ENCODE data around the gene LGI1. TPM values are rescaled to one million over a fixed set of nuclear protein-coding genes. Genes with fewer than 3 reads are reported as not detected.

Gene LGI1
- total and polyA plus RNA-seq, 5 donors from 2014 or later = not detected

DNA sequence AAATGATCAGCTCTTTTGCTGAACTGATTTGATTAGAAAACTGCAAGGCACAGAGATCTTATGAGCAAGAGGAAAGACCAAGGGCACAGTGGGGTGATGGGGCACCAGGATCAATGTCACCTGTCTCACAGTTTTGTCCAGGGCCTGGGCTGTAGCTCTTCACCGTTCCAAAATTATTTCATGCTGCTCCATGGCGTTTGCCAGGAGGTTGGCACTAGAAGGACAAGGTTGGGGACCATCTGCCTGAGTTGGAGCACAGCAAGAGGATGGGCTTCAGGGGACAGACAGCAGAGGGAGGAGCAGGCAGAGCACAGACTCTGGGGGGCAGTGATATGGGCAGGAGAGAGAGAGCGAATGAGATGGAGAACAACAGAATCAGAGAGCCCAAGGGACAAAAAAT, 37.8 kb upstream of the LGI1 start:
- H3K27ac Mint-ChIP-seq = no peak overlapping the region
- DNase-seq (no peak), ATAC-seq (ENCODE audit: low read depth in 2 of 2) (no peak)
- peaks cover 42% of the 10 kb centered on the region for H3K27me3 Mint-ChIP-seq
- Histone ChIP-seq H3K36me3 (ENCODE audit: control insufficient read depth, insufficient read depth, low read length) (no peaks in the 10 kb centered on the region), H3K4me3 (ENCODE audit: low read depth, low read length) (no peak overlapping the region), H3K9me3 (ENCODE audit: control insufficient read depth in 2 of 2, low read length in 2 of 2) (no peaks in the 10 kb centered on the region), H3K27me3 (ENCODE audit: control insufficient read depth, insufficient read depth, low read length) (peaks cover 5% of the 10 kb centered on the region), H3K4me1 (ENCODE audit: control insufficient read depth, insufficient read depth, low read length, poor library complexity, severe bottlenecking) (no peaks in the 10 kb centered on the region), H3K27ac (ENCODE audit: insufficient read depth, low read length, poor library complexity, severe bottlenecking) (no peak overlapping the region)
- peaks cover 0 to 2% (median 0%) of the 10 kb centered on the region in 7 donors for H3K9me3 Mint-ChIP-seq
- no peaks in the 10 kb centered on the region for H3K36me3 Mint-ChIP-seq
- no peak overlapping the region for H3K4me3 Mint-ChIP-seq
- H3K4me1 Mint-ChIP-seq = no peaks in the 10 kb centered on the region

DNA sequence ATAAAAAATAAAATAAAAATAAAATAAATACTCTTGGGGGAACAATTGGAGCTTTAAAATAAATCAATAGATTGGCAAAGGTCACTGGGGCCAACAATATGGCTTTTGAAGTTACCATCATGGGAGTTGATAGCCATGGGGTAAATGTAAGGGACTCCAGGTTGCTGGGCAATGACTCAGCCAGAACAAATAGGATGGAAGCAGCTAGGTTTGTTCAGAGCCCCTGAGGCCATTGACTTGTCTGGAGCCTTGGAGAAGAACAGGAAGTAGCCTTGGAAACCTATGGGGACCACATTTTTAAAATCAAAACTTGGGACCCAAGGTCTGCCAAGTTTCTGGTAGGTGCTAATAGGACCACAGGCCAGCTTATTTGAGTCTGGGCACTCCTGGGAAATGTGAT, 35.2 kb upstream of the LGI1 start:
- Histone ChIP-seq H3K9me3 (ENCODE audit: control insufficient read depth in 2 of 2, low read length in 2 of 2) (peaks cover 0 to 1% of the 10 kb centered on the region in 2 experiments), H3K4me1 (ENCODE audit: control insufficient read depth, insufficient read depth, low read length, poor library complexity, severe bottlenecking) (no peaks in the 10 kb centered on the region), H3K36me3 (ENCODE audit: control insufficient read depth, insufficient read depth, low read length) (no peaks in the 10 kb centered on the region), H3K27ac (ENCODE audit: insufficient read depth, low read length, poor library complexity, severe bottlenecking) (no peak overlapping the region), H3K27me3 (ENCODE audit: control insufficient read depth, insufficient read depth, low read length) (peaks cover 5% of the 10 kb centered on the region), H3K4me3 (ENCODE audit: low read depth, low read length) (no peak overlapping the region)
- Mint-ChIP-seq H3K4me1 (no peaks in the 10 kb centered on the region), H3K9me3 (peaks cover 0 to 2% (median 0%) of the 10 kb centered on the region in 7 donors), H3K4me3 (no peak overlapping the region), H3K36me3 (no peaks in the 10 kb centered on the region), H3K27me3 (peaks cover 50% of the 10 kb centered on the region), H3K27ac (no peak overlapping the region)
- ATAC-seq (ENCODE audit: low read depth in 2 of 2) = no peak
- no peak for DNase-seq

GRCh38 chr10:93723153-93723552, 34.6 kb upstream of the LGI1 start:
- Histone ChIP-seq H3K9me3 (ENCODE audit: control insufficient read depth in 2 of 2, low read length in 2 of 2) (peaks cover 0 to 4% of the 10 kb centered on the region in 2 experiments), H3K27me3 (ENCODE audit: control insufficient read depth, insufficient read depth, low read length) (peaks cover 7% of the 10 kb centered on the region), H3K27ac (ENCODE audit: insufficient read depth, low read length, poor library complexity, severe bottlenecking) (no peak overlapping the region), H3K4me3 (ENCODE audit: low read depth, low read length) (no peak overlapping the region), H3K4me1 (ENCODE audit: control insufficient read depth, insufficient read depth, low read length, poor library complexity, severe bottlenecking) (no peaks in the 10 kb centered on the region), H3K36me3 (ENCODE audit: control insufficient read depth, insufficient read depth, low read length) (no peaks in the 10 kb centered on the region)
- DNase-seq = no peak
- H3K27me3 Mint-ChIP-seq = peaks cover 56% of the 10 kb centered on the region
- ATAC-seq (ENCODE audit: low read depth in 2 of 2) = no peak
- no peaks in the 10 kb centered on the region for H3K4me1 Mint-ChIP-seq
- H3K4me3 Mint-ChIP-seq = no peak overlapping the region
- H3K27ac Mint-ChIP-seq = no peak overlapping the region
- peaks cover 0 to 2% (median 0%) of the 10 kb centered on the region in 7 donors for H3K9me3 Mint-ChIP-seq
- no peaks in the 10 kb centered on the region for H3K36me3 Mint-ChIP-seq

DNA sequence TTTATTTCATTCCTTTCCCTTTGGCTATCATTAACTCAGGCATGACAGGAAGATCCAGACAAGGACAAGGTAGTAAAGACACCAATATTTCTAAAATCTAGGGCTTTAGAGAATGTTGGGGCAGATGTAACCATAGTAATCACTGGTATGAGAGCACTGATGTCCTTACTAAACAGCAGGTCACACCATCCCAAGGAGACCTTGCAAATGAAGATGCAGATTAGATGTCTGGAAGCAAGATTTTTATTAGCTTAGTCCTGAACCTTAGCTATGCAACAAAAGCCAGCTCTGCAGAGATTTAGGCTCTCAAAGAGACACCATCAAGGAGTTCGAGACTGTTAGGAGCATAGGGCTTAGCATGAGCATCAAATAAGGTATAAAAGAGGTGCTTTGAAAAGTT, 31.7 kb upstream of the LGI1 start:
- H3K27ac ChIP-seq (ENCODE audit: insufficient read depth, low read length, poor library complexity, severe bottlenecking) = no peak overlapping the region
- H3K9me3 ChIP-seq (ENCODE audit: control insufficient read depth in 2 of 2, low read length in 2 of 2) = peaks cover 0 to 4% of the 10 kb centered on the region in 2 experiments
- Mint-ChIP-seq H3K27me3 (peaks cover 41% of the 10 kb centered on the region), H3K9me3 (peaks cover 0 to 6% (median 0%) of the 10 kb centered on the region in 7 donors), H3K4me1 (no peaks in the 10 kb centered on the region), H3K27ac (no peak overlapping the region), H3K4me3 (no peak overlapping the region), H3K36me3 (no peaks in the 10 kb centered on the region)
- H3K36me3 ChIP-seq (ENCODE audit: control insufficient read depth, insufficient read depth, low read length) = no peaks in the 10 kb centered on the region
- ATAC-seq (ENCODE audit: low read depth in 2 of 2) (no peak), DNase-seq (no peak)
- H3K4me3 ChIP-seq (ENCODE audit: low read depth, low read length) = no peak overlapping the region
- peaks cover 9% of the 10 kb centered on the region for H3K27me3 ChIP-seq (ENCODE audit: control insufficient read depth, insufficient read depth, low read length)
- no peaks in the 10 kb centered on the region for H3K4me1 ChIP-seq (ENCODE audit: control insufficient read depth, insufficient read depth, low read length, poor library complexity, severe bottlenecking)

- ATAC-seq (ENCODE audit: low read depth in 2 of 2) (no peak), DNase-seq (no peak)
- peaks cover 14% of the 10 kb centered on the region for H3K27me3 Mint-ChIP-seq
- Histone ChIP-seq H3K27me3 (ENCODE audit: control insufficient read depth, insufficient read depth, low read length) (no peaks in the 10 kb centered on the region), H3K9me3 (ENCODE audit: control insufficient read depth in 2 of 2, low read length in 2 of 2) (no peaks in the 10 kb centered on the region), H3K4me3 (ENCODE audit: low read depth, low read length) (no peak overlapping the region), H3K36me3 (ENCODE audit: control insufficient read depth, insufficient read depth, low read length) (no peaks in the 10 kb centered on the region), H3K27ac (ENCODE audit: insufficient read depth, low read length, poor library complexity, severe bottlenecking) (no peak overlapping the region), H3K4me1 (ENCODE audit: control insufficient read depth, insufficient read depth, low read length, poor library complexity, severe bottlenecking) (no peaks in the 10 kb centered on the region)
- no peaks in the 10 kb centered on the region for H3K36me3 Mint-ChIP-seq
- no peak overlapping the region for H3K27ac Mint-ChIP-seq
- no peak overlapping the region for H3K4me3 Mint-ChIP-seq
- peaks cover 0 to 4% (median 0%) of the 10 kb centered on the region in 4 donors for H3K4me1 Mint-ChIP-seq
- H3K9me3 Mint-ChIP-seq = peaks cover 0 to 2% (median 0%) of the 10 kb centered on the region in 7 donors
These were observed 16.4 kb upstream of the LGI1 start for GRCh38 chr10:93741367-93741766.

- H3K4me3 Mint-ChIP-seq = no peak overlapping the region
- no peak overlapping the region for H3K27ac Mint-ChIP-seq
- no peaks in the 10 kb centered on the region for H3K27me3 ChIP-seq (ENCODE audit: control insufficient read depth, insufficient read depth, low read length)
- no peaks in the 10 kb centered on the region for H3K36me3 ChIP-seq (ENCODE audit: control insufficient read depth, insufficient read depth, low read length)
- DNase-seq (no peak), ATAC-seq (ENCODE audit: low read depth in 2 of 2) (no peak)
- no peaks in the 10 kb centered on the region for H3K9me3 ChIP-seq (ENCODE audit: control insufficient read depth in 2 of 2, low read length in 2 of 2)
- no peaks in the 10 kb centered on the region for H3K36me3 Mint-ChIP-seq
- H3K4me3 ChIP-seq (ENCODE audit: low read depth, low read length) = no peak overlapping the region
- H3K4me1 ChIP-seq (ENCODE audit: control insufficient read depth, insufficient read depth, low read length, poor library complexity, severe bottlenecking) = no peaks in the 10 kb centered on the region
- H3K9me3 Mint-ChIP-seq = peaks cover 0 to 2% (median 0%) of the 10 kb centered on the region in 7 donors
- H3K4me1 Mint-ChIP-seq = peaks cover 0 to 4% (median 0%) of the 10 kb centered on the region in 4 donors
- peaks cover 14% of the 10 kb centered on the region for H3K27me3 Mint-ChIP-seq
- no peak overlapping the region for H3K27ac ChIP-seq (ENCODE audit: insufficient read depth, low read length, poor library complexity, severe bottlenecking)
These were observed 14.9 kb upstream of the LGI1 start for GRCh38 chr10:93742633-93743349.

GRCh38 chr10:93745408-93746065, 12.2 kb upstream of the LGI1 start:
- no peak for ATAC-seq (ENCODE audit: low read depth in 2 of 2)
- no peak for DNase-seq
- peaks cover 24% of the 10 kb centered on the region for H3K27me3 Mint-ChIP-seq
- H3K36me3 Mint-ChIP-seq = no peaks in the 10 kb centered on the region
- H3K4me3 Mint-ChIP-seq = no peak overlapping the region
- H3K36me3 ChIP-seq (ENCODE audit: control insufficient read depth, insufficient read depth, low read length) = no peaks in the 10 kb centered on the region
- H3K27ac ChIP-seq (ENCODE audit: insufficient read depth, low read length, poor library complexity, severe bottlenecking) = no peak overlapping the region
- H3K4me1 Mint-ChIP-seq = peaks cover 0 to 4% (median 0%) of the 10 kb centered on the region in 4 donors
- no peaks in the 10 kb centered on the region for H3K9me3 Mint-ChIP-seq
- no peak overlapping the region for H3K27ac Mint-ChIP-seq
- H3K9me3 ChIP-seq (ENCODE audit: control insufficient read depth in 2 of 2, low read length in 2 of 2) = no peaks in the 10 kb centered on the region
- no peaks in the 10 kb centered on the region for H3K4me1 ChIP-seq (ENCODE audit: control insufficient read depth, insufficient read depth, low read length, poor library complexity, severe bottlenecking)
- peaks cover under 1% of the 10 kb centered on the region for H3K27me3 ChIP-seq (ENCODE audit: control insufficient read depth, insufficient read depth, low read length)
- no peak overlapping the region for H3K4me3 ChIP-seq (ENCODE audit: low read depth, low read length)
